ENCODE results near the gene CADPS2. TPM values are rescaled to one million over a fixed set of nuclear protein-coding genes. Genes with fewer than 3 reads are reported as not detected.

The CADPS2 gene
- total and polyA plus RNA-seq, 2 of the 8 experiments (the other 6 are each of a cell fraction or from before 2014, with no cell fraction given) = 8.9 to 22.3 TPM

- TF ChIP-seq CTBP2 (IDR thresholded peaks at IDR 0.05; ENCODE audit: borderline replicate concordance, insufficient read depth, insufficient read length, low read length) (peak; percentile 93), EZH2 (IDR thresholded peaks at IDR 0.05; ENCODE audit: low read depth, low read length, severe bottlenecking) (peak; percentile 69), POLR2AphosphoS5 (IDR thresholded peaks at IDR 0.05; ENCODE audit: low read depth, low read length) (0 out of 2 replicates have a peak, but pooled peaks have one; percentile 25), CBX8 (IDR thresholded peaks at IDR 0.05; ENCODE audit: borderline replicate concordance, low read depth, low read length) (no peak), KDM5A (IDR thresholded peaks at IDR 0.05; ENCODE audit: low read length) (no peak), ATF2 (IDR thresholded peaks at IDR 0.05; ENCODE audit: low read length) (no peak), FOSL1 (IDR thresholded peaks at IDR 0.05; ENCODE audit: insufficient read depth, low read depth, low read length) (no peak), POU5F1 (IDR thresholded peaks at IDR 0.05; ENCODE audit: low read depth, low read length) (no peak), YY1 (IDR thresholded peaks at IDR 0.05; ENCODE audit: low read depth, low read length) (peak; percentile 74), HDAC2 (IDR thresholded peaks at IDR 0.05; ENCODE audit: borderline replicate concordance in 1 of 2, low read depth in 2 of 2, low read length in 2 of 2) (0 out of 4 replicates have a peak, but pooled peaks have one; percentile 32 to 35), MAFK (IDR thresholded peaks at IDR 0.05; ENCODE audit: low read depth, low read length) (no peak), TAF1 (IDR thresholded peaks at IDR 0.05; ENCODE audit: low read depth, low read length) (0 out of 2 replicates have a peak, but pooled peaks have one; percentile 26), ASH2L (IDR thresholded peaks at IDR 0.05; ENCODE audit: low read length) (peak; percentile 99), RNF2 (IDR thresholded peaks at IDR 0.05; ENCODE audit: borderline replicate concordance, low read depth, low read length, missing control alignments, poor library complexity, severe bottlenecking) (peak; percentile 63), BRCA1 (IDR thresholded peaks at IDR 0.05; ENCODE audit: low read depth, low read length) (no peak), JUND (IDR thresholded peaks at IDR 0.05; ENCODE audit: low read length) (no peak), RXRA (IDR thresholded peaks at IDR 0.05; ENCODE audit: insufficient read depth, low read depth, low read length) (no peak), TCF12 (IDR thresholded peaks at IDR 0.05; ENCODE audit: low read depth, low read length) (no peak), EGR1 (IDR thresholded peaks at IDR 0.05; ENCODE audit: borderline replicate concordance, low read depth, low read length) (peak; percentile 64), KDM1A (IDR thresholded peaks at IDR 0.05; ENCODE audit: borderline replicate concordance, low read length) (peak; percentile 67; the same call in 1 of the 2 replicates), HDAC6 (IDR thresholded peaks at IDR 0.05; ENCODE audit: low read depth, low read length) (no peak), SIRT6 (IDR thresholded peaks at IDR 0.05; ENCODE audit: low read length) (no peak)
Measured at GRCh38 chr7:122310119-122311021, 575.9 kb downstream of the CADPS2 start (continued).

Measured in H1 (cell line).